GM18505 (cell line): ENCODE results near the gene SRP14.
"Not testable (repeated sequence)": the region's sequence is repeated elsewhere in the genome, so short reads cannot be mapped to it uniquely, and the experiment has no call there.

Experiments used
- ATAC-seq: cut with Tn5 transposase; IDR thresholded peaks from one replicate; pipeline ENCODE4 v1.9.1; 2021; ENCODE audit not compliant: unreplicated experiment
- POLR2A ChIP-seq: IDR thresholded peaks from 4 replicates; pipeline ENCODE4 v1.6.1; 2011; ENCODE audit warnings: borderline replicate concordance; ENCODE audit not compliant: insufficient read depth, insufficient read length; ENCODE audit errors: extremely low read depth

Gene SRP14

DNA sequence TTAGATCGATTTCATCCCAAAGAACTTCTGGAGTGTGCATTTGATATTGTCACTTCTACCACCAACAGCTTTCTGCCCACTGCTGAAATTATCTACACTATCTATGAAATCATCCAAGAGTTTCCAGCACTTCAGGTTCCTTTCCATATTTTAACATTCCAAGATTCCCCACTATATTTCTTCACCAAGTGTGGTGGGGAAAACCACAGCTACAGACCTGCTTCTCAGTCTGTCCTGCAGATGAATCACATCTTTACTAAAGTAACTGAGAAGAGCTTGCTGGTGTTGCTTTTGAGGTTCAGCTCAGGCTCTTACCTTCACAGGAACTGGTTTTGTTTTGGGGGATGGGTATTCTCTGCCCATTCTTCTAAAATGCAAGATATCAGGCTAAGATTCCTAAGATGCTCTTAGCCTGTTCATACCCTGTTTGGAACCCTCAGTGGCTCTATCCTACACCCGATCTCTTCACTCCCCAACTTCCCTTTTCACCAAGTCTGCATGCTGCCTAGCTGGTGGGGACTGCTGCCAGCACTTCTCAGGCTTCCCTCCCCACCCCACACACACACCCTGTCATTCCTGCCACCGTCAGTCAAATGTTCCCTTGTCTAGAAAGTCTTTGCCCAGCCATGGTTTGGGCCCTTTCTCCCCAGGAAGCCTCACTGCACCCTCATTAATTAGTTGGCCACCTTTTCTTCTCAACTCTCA lies 30.8 kb downstream of the SRP14 start:
- no peak for ATAC-seq
- TF ChIP-seq POLR2A, result no peak

DNA sequence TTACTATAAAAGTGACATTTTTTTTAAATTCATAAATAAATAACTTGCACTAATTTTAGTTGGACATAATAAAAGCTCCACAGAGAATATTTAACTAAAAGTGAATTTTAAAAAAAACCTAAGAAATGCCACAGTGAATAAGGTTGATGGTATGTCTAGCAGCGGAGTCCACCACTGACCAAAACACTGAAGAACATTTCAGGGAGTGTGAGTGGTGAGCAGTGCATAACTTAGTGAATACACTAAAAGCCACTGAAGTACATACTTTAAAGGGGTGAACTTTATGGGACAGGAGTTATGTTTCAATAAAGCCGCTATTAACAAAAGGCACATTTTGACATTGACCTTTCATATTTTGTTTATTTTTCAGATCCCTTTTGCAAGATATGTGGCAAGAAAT lies 32.3 kb downstream of the SRP14 start:
- TF ChIP-seq POLR2A, result no peak
- ATAC-seq, result no peak

DNA sequence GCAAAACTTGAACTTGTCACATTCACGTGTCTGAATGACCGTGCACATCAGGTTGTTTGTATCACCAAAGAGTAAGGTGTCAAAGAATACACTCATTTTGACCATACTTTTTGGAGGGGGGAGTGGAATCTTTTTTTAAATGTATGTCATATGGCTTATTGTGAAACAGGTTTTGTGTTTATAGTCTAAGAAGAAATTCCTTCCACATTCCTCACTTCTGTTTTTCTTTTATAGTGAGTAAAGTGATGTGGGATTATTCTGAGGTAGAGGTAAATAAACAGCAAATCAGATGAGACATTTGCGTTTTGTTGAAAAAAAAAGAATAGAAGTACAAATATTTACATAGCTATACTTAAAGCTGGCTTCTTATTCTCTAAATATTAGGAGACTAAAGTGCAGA lies 33.0 kb downstream of the SRP14 start:
- TF ChIP-seq POLR2A, result no peak

DNA sequence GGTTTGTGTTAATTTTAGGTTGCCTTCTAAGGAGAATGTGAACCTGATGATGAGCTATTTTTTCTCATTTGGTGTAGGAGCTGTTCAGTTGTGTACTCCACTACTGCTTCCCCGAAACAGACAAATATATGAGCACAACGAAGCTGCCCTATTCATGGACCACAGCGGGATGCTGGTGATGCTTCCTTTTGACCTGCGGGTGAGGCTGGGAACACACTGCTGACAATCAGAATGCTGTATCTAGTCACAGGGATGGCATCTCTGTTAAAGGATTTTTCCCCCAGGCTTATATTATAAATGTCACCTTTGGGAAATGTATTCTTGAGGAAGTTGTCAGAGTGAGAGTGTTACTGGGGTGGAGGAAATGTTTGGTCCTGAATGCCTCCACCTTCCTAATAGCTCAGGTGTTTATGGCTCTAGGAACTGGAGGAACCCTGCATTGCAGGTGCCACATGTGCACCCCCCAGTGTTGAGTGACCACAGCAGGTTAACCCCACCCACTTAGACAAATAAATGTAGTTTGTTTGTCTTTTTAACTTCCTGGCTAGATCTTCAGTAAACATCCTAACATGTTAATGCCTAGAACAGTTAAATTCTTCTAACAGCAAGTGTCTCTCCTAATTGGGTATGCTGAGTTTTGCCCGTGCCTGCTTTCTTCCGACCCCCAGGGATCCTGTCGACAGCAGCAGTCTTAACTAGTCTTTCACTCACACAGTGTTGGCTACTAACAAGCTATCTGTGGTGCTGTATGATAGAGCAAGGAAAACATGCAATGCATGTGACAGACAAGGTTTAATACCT lies 35.7 kb downstream of the SRP14 start:
- ATAC-seq, result no peak
- TF ChIP-seq POLR2A, result no peak

More for the DNA sequence above, 33.0 kb downstream of the SRP14 start:
- ATAC-seq, result no peak

DNA sequence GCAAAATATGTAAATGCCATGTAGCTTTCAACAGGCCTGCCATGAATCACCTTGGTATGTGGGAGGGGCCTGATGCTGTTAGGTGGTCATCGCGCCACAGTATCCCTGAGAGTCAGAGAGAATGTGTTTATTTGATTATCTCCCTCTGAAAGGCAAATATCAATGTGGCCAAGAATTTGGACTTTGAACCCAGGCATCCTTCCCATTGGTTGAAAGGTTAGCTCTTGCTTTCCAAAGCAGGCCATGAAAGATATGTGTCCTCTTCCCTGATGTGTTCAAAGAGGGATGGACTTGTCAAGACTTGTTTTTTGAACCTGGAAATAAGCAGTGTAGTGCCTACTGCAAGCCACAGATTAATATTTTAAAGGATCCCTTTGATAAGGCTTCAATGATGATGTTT lies 36.7 kb downstream of the SRP14 start:
- no peak for ATAC-seq
- TF ChIP-seq POLR2A, result no peak

DNA sequence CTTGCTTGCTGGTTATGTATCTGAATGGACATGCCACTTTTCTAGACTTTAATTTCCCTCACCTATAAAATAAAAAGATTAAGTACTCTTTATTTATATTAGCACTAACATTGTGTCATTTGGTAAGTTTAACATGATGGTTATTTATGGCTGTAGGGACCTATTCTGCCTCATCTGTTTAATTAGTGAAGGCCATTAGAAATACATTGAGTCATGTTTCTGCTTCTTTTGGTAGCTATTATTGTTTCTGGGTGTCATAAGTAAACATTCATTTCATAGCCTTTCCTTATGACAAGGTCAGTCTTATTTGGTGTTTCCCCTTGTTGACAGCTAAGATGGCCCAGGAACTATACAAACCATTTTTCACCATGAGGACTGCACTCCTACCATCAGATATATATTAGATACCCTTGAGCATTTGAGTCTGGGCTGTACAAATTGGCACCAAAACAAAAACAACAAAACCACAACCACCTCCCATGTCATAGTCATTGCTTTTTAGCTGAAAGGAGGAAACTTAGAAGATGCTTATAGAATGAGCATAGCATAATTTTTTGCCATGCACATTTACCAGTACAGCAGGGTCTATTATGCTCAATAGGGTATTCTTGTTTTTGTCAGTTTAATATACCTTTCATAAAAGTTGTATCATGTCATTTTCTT lies 39.3 kb downstream of the SRP14 start:
- ATAC-seq, result no peak
- TF ChIP-seq POLR2A, result no peak

DNA sequence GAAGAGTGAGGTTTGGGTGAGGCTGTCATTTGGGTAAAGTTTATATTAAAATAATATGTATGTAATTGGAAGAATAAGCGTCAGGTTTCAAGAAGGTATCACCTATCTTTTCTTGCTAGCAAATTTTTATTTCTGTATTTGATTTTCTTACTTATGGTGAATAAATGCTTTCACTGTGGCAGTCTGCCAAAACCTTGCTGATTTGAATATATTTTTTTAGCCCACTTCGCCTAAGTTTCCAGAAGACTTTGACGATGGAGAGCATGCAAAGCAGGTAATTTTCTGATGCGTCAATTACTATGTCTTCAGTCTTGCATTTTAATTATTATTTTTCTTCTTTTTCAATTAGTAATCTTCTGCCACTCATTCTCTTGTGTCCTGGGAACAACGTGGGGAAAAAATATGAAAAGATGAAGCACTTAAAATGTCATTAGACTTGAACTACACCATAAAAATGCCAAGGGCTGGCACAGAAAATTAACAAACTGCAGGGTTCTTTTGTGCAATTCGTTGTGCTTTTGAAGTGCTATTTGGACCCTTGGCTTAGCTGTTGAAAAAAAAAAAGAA lies 40.4 kb downstream of the SRP14 start:
- ATAC-seq, result no peak

DNA sequence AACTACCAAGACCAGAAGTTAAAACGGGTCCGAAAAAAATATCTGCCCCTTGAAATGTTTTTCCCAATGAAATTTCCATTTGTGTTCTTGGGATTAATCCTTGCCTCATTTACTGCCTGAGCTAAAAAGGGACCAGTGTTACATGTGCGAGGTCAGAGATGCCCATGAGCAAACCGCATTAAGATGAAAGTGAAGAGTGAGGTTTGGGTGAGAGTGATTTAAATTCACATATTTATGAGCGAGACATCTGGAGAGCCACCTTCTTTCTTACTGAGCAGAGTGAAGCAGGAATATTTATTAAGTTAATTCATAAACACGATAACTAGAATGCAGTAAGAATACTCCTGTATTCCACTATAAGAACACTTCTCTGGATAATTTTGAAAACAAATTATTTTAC lies 41.3 kb downstream of the SRP14 start:
- no peak for ATAC-seq
- TF ChIP-seq POLR2A, result no peak

More for the DNA sequence above, 40.4 kb downstream of the SRP14 start:
- TF ChIP-seq POLR2A, result no peak

DNA sequence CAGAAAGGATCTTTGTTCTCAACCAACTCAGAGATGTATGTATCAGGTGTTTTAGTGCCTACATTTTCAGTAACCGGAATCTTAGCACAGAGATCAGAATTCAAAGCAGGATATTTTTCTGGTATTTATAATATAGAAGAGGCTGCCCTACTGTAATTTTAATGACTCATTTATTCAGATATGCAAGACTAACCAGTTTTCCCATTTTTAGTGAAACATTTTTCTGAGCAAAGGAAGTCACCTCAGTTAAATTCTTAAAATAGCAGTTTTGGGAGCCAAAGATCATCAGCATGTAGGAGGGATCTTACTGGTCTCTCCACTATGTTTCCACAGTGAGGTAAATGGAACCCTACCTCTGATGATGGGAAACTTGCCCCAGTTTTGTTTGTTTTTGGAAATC lies 42.0 kb downstream of the SRP14 start:
- ATAC-seq, result no peak
- TF ChIP-seq POLR2A, result no peak

DNA sequence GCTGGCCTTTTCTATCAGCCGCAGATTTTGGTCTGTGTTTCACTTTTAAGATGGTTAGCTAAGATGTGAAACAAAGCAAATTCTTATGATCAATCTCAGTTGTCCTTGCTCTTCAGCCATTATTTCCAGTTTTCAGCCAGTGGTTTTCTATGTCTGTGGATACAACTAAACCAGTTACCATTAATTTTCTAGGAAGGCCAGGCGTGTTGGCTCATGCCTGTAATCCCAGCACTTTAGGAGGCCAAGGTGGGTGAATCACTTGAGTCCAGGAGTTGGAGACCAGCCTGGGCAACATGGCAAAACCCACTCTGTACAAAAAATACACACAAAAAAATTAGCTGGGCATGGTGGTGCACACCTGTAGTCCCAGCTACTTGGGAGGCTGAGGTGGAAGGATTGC lies 42.8 kb downstream of the SRP14 start:
- not testable (repeated sequence) for ATAC-seq

DNA sequence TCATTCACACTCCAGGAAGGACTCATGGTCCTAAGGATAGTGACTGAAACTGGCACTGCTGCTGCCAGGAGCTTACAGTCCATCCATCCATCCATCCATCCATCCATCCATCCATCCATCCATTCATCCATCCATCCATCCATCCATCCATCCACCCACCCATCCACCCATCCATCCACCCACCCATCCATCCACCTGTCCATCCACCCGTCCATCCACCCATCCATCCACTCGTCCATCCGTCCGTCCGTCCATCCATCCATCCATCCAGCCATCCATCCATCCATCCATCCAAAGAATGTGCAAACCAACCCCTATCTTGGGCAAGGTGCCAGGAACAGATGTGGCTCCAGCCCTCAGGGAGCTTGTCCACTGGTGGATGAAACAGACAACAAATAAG lies 46.0 kb downstream of the SRP14 start:
- ATAC-seq, result not testable (repeated sequence)

DNA sequence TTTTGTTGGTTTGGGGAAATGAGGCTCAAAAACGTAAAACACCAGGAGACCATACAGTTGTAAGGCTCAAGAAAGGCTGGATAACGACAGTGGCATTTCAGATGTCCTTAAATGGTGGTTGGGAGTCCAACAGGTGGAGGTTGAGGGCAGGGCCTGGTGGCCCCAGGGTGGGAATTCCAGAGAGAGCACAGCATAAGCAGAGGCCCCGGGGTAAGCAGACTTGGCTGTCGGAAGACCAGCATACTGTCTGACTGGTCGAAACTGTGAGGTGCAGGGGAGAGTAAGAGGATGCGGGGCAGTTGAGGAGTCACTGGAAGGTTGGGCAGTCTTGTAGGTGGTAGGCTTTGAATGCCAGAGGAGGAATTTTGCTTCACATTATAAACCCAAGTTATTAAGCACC lies 48.3 kb downstream of the SRP14 start:
- no peak for ATAC-seq
- TF ChIP-seq POLR2A, result no peak

DNA sequence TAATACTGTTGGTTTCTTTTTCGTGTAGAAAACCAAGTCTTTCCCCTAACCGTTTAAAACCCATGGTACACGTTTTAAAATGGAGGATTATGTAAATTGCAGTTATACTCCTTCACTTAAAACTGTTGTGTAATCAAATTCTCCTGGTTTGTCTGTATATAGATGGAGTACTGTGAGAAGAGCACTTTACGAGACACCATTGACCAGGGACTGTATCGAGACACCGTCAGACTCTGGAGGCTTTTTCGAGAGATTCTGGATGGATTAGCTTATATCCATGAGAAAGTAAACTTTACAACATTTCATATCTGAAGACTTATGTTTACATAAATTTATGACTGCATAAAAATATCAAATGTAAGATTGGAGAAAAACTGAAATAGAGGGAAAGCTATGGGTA lies 51.2 kb downstream of the SRP14 start:
- no peak for ATAC-seq
- TF ChIP-seq POLR2A, result no peak
